OCI-LY3 (cell line): ENCODE results near the gene WDR27.

ENCODE experiments used
- H2AFZ ChIP-seq: fragments of 200-600, 300-600 bp; shearing (Covaris generic); 2 replicates; pipeline ENCODE4 v1.6.0; 2014; ENCODE audit warnings: antibody characterized with exemption, low read depth, low read length
- H3K27ac ChIP-seq: fragments of 200-600, 300-600 bp; sonication (generic); 2 replicates; pipeline ENCODE4 v1.5.1; 2014; ENCODE audit warnings: mild to moderate bottlenecking, low read length, moderate library complexity, mixed read lengths
- H3K27me3 ChIP-seq: fragments of 200-600, 300-600 bp; sonication (generic); 2 replicates; pipeline ENCODE4 v1.6.1; 2014; ENCODE audit warnings: low read depth, low read length, mixed read lengths
- H3K36me3 ChIP-seq: fragments of 200-600, 300-600 bp; sonication (generic); replicated peaks from 2 replicates; pipeline ENCODE3; 2014; ENCODE audit warnings: low read depth, low read length, mixed read lengths
- H3K4me1 ChIP-seq: fragments of 300-600, 200-600 bp; sonication (generic); 2 replicates; pipeline ENCODE4 v1.6.1; 2014; ENCODE audit warnings: low read length, mixed read lengths
- H3K4me2 ChIP-seq: fragments of 200-600, 300-600 bp; sonication (generic); 2 replicates; pipeline ENCODE4 v1.6.1; 2014; ENCODE audit warnings: low read length, mixed read lengths
- H3K4me3 ChIP-seq: fragments of 300-600, 200-600 bp; sonication (generic); 2 replicates; pipeline ENCODE4 v1.5.1; 2014; ENCODE audit warnings: antibody characterized with exemption, mild to moderate bottlenecking, low read length, moderate library complexity
- H3K79me2 ChIP-seq: fragments of 300-600, 200-600 bp; shearing (Covaris generic); 2 replicates; pipeline ENCODE4 v1.6.1; 2014; ENCODE audit warnings: mild to moderate bottlenecking, low read length, mixed read lengths
- H3K9ac ChIP-seq: fragments of 300-600, 200-600 bp; shearing (Covaris generic); 2 replicates; pipeline ENCODE4 v1.6.0; 2014; ENCODE audit warnings: mild to moderate bottlenecking, low read length, moderate library complexity
- H3K9me3 ChIP-seq: fragments of 200-600, 300-600 bp; shearing (Covaris generic); 2 replicates; pipeline ENCODE4 v1.6.1; 2014; ENCODE audit warnings: low read length, mixed read lengths; ENCODE audit not compliant: insufficient read depth
- H4K20me1 ChIP-seq: fragments of 200-600, 300-600 bp; sonication (generic); 2 replicates; pipeline ENCODE4 v1.6.1; 2016; ENCODE audit warnings: low read length, mixed read lengths; ENCODE audit not compliant: insufficient read depth
- EZH2phosphoT487 ChIP-seq: fragments of 200-600 bp; shearing (Covaris generic); IDR thresholded peaks from 2 replicates; pipeline ENCODE4 v1.6.1; 2018; ENCODE audit warnings: antibody characterized with exemption, mixed run types, low read depth
- TF ChIP-seq, protein P1 (sequence below): fragments of 200-600, 300-600 bp; sonication (generic); IDR thresholded peaks from 2 replicates; pipeline ENCODE4 v1.5.1; 2014; ENCODE audit warnings: antibody characterized with exemption, low read length, low read depth

WDR27 gene

DNA sequence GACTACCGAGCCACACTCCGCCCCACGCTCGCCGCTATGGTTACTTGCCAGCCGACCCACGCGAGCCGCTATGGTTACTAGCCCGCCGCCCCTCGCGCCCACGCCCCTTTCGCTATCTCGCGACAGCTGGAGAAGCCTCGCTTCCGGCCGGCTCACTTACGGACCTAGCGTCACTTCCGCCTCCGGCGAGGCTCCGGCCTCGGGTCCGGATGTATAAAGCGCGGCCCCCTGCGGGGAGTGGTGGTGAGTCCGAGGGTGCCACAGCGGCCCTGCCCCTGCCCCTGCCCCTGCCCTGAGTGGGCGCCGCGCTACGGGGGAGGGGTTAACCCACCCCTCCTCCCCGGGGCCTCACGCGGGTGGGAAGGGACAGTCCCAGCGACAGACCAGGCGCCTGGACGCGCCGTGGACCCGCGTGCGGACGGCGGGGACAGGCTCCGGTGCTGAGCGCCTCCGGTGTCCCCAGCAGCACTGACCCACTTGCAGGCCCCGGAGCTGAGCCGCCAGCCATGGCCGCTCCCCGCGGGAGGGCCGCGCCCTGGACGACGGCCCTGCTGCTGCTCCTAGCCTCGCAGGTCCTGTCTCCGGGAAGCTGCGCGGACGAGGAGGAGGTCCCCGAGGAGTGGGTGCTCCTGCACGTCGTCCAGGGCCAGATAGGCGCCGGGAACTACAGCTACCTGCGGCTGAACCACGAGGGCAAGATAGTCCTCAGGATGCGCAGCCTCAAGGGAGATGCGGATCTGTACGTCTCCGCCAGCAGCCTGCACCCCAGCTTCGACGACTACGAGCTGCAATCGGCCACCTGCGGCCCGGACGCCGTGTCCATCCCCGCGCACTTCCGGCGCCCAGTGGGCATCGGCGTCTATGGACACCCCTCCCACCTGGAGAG is at the start of gene WDR27, which contains the start of gene C6orf120:
Gene WDR27 (minus strand): TSS at position 76 of the 886 bp plus-strand sequence. CDS start 13,024 bp downstream, outside the sequence.
Gene C6orf120 (plus strand): TSS at position 173 of the 886 bp plus-strand sequence. CDS start 334 bp downstream, at position 507.
- Histone ChIP-seq H3K27ac (peak within 1 kb of the TSS; percentile 70), H3K36me3 (peaks cover 3% of the 10 kb centered on the region), H3K4me2 (peak within 1 kb of the TSS; percentile 96), H3K9ac (peak within 1 kb of the TSS; percentile 94), H2AFZ (peak within 1 kb of the TSS; percentile 72; the same call in 1 of the 2 replicates), H3K27me3 (no peaks in the 10 kb centered on the region), H3K4me1 (peaks cover 22% of the 10 kb centered on the region), H3K79me2 (peaks cover 60% of the 10 kb centered on the region), H3K9me3 (no peaks in the 10 kb centered on the region), H3K4me3 (peak within 1 kb of the TSS; percentile 97), H4K20me1 (0 out of 2 replicates have a peak, but pooled peaks cover 17% of the 10 kb centered on the region)
- TF ChIP-seq EZH2phosphoT487, result no peak
- TF ChIP-seq, protein P1, sequence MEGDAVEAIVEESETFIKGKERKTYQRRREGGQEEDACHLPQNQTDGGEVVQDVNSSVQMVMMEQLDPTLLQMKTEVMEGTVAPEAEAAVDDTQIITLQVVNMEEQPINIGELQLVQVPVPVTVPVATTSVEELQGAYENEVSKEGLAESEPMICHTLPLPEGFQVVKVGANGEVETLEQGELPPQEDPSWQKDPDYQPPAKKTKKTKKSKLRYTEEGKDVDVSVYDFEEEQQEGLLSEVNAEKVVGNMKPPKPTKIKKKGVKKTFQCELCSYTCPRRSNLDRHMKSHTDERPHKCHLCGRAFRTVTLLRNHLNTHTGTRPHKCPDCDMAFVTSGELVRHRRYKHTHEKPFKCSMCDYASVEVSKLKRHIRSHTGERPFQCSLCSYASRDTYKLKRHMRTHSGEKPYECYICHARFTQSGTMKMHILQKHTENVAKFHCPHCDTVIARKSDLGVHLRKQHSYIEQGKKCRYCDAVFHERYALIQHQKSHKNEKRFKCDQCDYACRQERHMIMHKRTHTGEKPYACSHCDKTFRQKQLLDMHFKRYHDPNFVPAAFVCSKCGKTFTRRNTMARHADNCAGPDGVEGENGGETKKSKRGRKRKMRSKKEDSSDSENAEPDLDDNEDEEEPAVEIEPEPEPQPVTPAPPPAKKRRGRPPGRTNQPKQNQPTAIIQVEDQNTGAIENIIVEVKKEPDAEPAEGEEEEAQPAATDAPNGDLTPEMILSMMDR, result 0 out of 2 replicates have a peak, but pooled peaks have one; percentile 6

DNA sequence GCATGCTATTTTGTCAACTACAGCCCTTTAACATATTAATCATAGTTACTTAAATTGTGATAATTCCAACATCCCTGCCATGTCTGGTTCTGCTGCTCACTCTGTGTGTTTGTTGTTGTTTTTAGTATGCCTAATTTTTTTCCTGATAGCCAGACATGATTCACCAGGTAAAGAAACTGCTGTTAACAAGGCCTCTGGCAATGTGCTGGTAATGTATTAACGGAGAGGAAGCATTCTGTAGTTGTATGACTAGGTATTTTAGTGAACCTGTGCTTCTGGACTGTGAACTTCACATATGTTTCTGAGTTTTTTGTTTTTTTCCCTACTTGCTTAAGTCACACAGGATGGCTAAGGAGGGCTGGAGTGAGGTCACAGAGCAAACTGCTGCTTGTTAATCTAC is 44.7 kb upstream of the WDR27 start:
- Histone ChIP-seq H3K27ac (no peak overlapping the region), H3K36me3 (peaks cover 18% of the 10 kb centered on the region), H3K9ac (no peak overlapping the region), H3K4me3 (no peak overlapping the region), H3K27me3 (no peaks in the 10 kb centered on the region), H2AFZ (no peak overlapping the region), H3K4me1 (peaks cover 8% of the 10 kb centered on the region), H3K4me2 (no peak overlapping the region), H3K9me3 (no peaks in the 10 kb centered on the region), H4K20me1 (no peaks in the 10 kb centered on the region), H3K79me2 (peaks cover 15% of the 10 kb centered on the region)
- TF ChIP-seq, protein P1, result no peak
- no peak for TF ChIP-seq EZH2phosphoT487

DNA sequence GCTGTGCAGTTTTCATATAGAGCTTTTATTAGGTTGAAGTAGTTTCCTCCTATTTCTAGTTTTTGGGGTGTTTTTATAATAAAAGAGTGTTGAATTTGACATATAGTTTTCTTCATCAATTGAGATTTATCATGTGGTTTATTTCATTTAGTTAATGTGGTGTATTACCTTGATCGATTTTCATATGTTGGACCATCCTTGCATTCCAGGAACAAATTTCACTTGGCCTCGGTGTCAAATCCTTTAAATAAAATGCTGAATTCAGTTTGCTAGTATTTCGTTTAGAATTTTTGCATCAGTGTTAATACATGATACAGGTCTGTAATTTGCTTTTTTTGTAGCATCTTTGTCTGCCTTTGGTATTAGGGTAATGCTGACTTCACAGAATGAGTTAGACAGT is 43.6 kb upstream of the WDR27 start:
- Histone ChIP-seq H3K27me3 (no peaks in the 10 kb centered on the region), H3K27ac (no peak overlapping the region), H3K4me2 (no peak overlapping the region), H3K79me2 (peaks cover 6% of the 10 kb centered on the region), H3K4me1 (peaks cover 5% of the 10 kb centered on the region), H4K20me1 (no peaks in the 10 kb centered on the region), H3K9ac (no peak overlapping the region), H3K9me3 (no peaks in the 10 kb centered on the region), H3K36me3 (peaks cover 18% of the 10 kb centered on the region), H2AFZ (no peak overlapping the region), H3K4me3 (no peak overlapping the region)
- TF ChIP-seq EZH2phosphoT487, result no peak

DNA sequence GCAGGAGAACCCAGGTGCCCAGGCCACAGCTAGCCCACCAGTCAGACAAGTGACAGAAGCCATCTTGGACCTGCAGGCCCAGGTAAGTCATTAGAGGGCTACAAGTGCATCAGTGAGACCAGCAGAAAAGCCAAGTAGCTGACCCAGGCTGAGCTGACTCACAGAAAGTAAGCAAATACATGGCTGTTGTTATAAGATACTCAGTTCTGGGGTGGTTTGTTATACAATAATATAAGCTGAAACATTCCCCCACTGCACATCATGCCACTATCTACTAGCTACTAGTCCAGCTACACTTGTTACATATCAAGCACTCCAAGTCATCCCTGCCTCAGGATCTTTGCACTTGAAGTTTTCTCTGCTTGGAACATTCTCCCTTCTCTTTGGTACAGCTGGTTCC is 39.5 kb upstream of the WDR27 start:
- Histone ChIP-seq H3K79me2 (no peaks in the 10 kb centered on the region), H3K27ac (no peak overlapping the region), H3K4me1 (no peaks in the 10 kb centered on the region), H3K27me3 (no peaks in the 10 kb centered on the region), H3K36me3 (no peaks in the 10 kb centered on the region), H3K4me3 (no peak overlapping the region), H3K9me3 (no peaks in the 10 kb centered on the region), H3K9ac (no peak overlapping the region), H4K20me1 (no peaks in the 10 kb centered on the region), H3K4me2 (no peak overlapping the region), H2AFZ (no peak overlapping the region)
- TF ChIP-seq EZH2phosphoT487, result no peak
- TF ChIP-seq, protein P1, result no peak
